HG03280 (cell line): ENCODE data around the gene SHROOM1.

Experiments
- ATAC-seq: cut with Tn5 transposase; IDR thresholded peaks from one replicate; pipeline ENCODE4 v1.9.1; 2021; ENCODE audit warnings: mild to moderate bottlenecking, moderate library complexity; ENCODE audit not compliant: unreplicated experiment

The SHROOM1 gene

DNA sequence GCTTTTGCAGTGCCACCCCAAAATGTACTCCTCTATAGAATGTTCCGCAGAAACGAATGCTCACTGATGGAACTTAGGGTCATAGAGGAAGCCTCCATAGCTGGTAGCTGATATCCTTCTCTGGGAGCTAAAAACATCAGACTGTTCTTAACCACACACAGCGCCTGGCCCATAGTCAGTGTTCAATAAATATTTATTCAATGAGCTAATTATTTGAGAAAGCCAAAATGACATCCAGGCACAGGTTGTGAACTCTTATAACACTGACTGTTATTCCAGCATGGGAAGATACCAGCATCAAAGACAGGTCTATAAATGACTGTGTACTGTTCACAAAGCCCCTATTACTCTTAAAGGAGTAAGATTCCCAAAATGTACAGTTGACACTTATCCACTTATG lies 22.9 kb upstream of the SHROOM1 start:
- no peak for ATAC-seq

DNA sequence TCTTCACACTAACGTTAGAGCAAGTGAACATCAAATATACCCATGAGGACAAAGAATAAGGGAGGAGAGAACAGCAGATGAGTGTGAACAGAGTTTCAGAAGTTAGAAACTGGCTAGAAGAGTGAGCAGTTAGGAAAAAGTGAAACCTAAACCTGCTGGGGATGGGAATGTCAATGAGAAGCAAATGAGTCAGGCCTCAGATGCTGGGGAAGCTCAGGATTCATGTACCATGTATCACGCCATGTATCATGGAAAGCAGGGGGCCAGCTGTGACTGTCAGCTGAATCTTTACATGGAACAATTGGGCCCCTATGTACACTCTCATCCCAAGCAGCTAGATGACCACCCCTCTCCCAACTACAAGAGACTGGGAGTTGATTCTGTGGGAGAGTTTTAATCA lies 19.6 kb upstream of the SHROOM1 start:
- ATAC-seq = no peak

DNA sequence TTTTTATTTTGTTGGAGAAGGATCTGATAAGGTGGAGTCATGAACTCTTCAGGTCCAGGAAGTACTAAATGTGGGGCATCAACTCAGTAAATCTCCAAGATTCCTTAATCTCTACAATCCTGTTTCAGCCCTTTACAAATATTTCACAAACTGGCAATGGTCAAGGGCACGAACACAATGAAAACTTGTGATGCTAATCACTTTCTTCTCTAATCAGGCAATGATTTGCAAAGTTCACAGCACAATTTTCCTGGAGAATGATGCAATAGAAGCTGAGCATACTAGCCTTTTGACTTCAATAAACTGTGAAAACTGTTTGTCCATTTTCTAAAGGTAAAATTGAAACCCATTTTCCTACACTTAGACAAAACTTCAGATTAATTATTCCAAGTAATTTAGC lies 18.9 kb upstream of the SHROOM1 start:
- no peak for ATAC-seq

DNA sequence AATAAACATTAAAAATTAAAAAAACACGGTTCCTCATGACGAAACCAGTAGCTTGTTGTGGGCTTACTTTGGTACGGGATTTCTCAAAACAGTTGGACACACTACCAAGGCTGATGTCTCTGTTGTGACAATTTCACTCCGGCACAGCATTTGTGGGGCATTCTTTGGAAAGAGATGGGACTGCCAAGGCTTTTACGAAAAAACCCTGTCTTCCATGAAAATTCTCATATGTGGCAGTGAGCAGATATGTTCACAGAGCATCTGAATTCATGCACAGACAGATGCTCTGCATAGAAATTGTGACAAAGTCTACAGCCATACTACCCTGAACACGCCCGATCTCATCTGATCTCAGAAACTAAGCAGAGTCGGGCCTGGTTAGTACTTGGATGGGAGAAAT lies 17.8 kb upstream of the SHROOM1 start:
- no peak for ATAC-seq

DNA sequence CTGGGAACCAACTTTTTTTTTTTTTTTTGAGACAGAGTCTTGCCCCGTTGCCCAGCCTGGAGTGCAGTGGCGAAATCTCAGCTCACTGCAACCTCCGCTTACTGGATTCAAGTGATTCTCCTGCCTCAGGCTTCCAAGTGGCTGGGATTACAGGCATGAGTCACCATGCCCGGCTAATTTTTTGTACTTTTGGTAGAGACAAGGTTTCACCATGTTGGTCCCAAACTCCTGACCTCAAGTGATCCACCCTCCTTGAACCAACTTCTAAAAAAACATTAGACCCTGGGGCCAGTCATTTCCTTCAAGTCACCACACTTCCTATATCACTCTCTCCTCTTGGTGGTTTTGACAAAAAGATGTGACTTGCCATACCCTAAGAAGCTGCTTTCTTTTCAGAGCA lies 10.9 kb upstream of the SHROOM1 start:
- ATAC-seq = no peak

DNA sequence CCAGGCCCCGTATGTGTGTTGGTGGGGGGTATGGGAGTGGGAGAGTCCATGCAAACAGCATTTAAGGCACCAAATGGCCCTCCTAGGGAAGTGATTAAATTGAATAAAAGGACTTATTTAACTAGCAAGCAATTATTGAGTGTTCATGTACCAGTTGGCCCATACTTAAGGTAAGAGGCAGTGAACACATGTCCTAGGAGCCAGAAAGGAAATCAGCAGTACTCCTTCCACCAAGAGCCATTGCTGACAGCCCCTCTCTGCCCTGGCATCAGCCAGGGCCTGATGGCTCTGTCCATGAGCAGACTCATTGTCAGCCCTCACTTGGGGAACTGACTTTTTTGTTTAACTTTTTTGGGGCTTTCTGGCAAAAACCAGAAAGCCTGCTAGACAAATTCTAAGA lies 10.4 kb upstream of the SHROOM1 start:
- no peak for ATAC-seq

DNA sequence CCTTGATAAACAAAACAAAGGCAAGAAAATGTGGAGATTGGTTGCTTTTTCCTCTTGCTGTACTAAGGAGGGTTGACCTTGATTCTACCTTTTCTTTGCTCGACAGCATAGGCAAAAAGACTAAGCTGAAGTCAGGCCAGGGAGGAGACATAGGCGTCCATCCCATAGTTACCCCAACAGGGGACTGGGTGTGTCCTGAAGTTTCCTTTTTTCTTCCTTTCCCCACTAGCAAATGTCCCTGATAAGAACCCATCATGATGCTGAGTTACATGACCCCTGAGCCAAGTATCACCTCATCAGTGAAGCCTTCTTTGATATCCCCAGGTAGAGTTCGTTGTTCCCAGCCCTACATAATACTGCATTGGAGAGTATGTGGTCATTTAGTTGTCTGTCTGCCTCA lies 9.9 kb upstream of the SHROOM1 start:
- ATAC-seq = no peak

DNA sequence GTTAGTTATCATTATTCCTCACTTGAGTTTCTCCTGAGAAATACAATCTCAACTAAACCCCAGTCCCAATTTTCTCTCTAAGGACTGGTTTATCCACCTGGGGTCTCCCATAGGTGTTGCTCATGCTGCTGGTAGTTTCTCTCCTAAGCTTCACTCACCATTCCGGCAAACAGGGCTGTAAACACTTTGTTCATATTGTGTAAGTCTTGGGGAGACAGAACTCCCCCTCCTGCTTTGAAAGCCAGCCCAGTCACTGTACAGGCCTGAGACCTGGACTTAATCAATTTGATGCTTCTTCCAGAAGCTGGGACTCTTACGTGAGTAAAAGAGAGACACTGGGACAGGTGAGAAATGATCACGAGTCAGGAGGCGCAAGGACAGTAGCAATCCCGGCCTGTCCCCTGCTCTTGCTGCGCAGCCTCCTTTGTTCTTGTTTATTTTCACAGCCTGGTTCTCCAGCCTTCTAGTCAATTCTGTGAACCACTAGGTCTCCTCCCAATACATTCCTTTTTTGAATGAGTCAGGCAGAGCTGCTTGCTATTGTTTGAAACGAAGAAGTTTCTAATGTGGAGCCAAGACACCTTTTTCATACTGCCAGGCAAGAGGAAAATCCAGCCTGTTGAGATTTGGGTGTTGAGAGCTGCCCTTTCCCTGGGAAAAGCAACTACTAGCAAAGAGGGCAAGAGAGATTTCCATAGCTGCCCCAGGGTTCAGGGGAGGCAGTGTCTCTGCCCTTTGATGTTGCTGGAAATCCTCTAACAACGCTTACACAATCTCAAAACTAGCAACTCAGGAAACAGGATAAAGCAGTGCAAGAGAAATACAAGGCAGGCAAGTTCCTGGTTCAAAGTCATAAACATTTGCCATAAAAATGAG lies 9.2 kb upstream of the SHROOM1 start:
- ATAC-seq = no peak

DNA sequence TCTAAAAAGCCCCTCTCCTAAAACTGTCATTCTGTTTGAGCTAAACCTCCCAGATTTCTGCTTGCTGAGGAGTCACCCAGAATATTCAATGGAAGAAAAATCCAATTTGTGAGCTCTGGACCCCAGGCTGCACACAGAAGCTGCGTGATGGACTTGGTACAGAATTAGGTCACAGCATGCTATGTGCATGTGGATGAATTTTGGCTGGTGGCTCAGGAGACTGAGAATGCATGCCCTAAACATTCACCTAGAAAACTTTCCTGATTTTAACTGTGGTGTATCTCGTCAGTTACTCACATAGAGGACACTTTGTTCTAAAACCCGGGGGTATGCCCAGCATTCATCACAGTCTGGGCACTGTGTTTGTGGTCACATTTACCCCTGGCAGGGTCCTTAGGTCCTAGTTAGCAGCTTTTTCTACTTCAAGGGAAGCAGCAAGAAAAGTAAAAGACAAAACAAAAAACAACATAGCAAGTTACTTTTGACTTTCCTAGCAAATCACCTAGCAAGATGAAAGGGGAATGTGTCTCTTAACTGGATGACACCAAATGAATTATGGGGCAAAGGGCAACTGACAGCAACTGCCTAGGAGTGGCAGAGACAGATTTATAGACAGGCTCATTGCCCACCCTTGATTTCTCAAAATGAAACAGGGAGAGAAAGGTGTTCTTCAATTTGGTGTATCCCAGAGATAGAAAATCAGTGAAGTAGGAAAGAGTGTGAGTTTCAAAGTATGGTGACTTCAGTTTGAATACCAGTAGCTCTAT lies 8.3 kb upstream of the SHROOM1 start:
- ATAC-seq = no peak

DNA sequence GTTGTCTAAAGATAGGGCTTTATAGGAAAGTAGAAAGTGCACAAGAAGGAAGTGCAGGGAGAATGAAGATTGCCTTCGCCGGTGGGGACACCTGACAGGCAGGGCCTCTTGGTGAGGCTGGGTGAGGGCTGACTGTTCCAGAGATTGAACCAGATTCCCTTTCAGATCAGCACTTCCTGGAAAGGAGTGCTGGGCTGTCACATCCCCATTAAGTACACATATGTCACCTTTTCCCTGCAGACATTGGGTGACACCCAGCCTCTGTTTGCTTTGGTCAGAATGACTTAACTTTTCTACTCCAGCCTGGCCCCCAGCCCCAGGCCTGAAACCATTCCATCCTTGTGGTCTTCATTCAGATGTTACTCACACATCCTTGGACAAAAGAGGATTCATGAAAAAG lies 7.4 kb upstream of the SHROOM1 start:
- no peak for ATAC-seq

DNA sequence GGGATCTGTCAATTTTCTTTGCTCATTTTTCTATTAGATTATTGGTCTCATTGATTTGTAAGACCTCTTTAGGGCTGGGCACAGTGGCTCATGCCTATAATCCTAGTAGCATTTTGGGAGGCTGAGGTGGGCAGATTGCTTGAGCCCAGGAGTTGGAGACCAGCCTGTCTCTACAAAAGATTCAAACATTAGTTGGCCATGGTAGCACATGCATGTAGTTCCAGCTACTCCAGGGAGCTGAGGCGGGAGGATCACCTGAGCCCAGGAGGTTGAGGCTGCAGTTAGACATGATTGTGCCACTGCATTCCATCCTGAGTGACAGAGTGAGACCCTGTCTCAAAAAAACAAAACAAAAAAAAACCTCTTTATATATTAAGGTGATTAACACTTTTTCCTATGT lies 6.4 kb upstream of the SHROOM1 start:
- no peak for ATAC-seq

DNA sequence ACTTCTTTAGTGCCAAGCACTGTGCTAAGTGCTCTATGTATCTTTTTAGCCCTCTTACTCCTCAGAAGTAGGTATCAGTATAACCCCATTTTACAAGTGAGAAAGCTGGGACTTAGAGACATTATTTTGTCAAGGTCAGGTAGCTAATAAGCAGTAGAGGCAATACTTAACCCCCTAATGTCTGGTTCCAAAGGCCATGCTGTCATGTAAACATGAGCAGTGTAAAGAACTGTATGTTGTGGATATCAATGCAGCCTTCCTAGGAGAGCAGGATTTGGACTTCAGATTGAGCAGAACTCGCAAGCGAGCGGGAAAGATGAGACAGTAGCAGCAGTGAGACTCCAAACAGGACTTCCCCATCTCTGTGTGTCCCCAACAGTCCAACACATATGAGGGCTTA lies 3.6 kb upstream of the SHROOM1 start:
- no peak for ATAC-seq

DNA sequence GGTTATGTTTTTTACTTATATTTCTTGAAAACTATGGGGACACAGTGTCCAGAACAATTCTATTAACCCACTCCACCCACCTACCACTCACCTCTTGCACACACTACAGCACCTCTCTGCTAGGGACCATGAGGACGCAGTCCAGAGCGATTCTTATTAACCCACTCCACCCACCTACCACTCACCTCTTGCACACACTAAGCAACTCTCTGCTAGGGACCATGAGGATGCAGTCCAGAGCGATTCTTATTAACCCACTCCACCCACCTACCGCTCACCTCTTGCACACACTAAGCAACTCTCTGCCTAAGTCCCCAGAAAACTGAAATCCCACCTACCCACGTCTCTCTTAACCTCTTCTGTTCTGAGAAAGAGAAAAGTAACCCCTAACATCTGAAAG lies 2.2 kb upstream of the SHROOM1 start:
- ATAC-seq = no peak

DNA sequence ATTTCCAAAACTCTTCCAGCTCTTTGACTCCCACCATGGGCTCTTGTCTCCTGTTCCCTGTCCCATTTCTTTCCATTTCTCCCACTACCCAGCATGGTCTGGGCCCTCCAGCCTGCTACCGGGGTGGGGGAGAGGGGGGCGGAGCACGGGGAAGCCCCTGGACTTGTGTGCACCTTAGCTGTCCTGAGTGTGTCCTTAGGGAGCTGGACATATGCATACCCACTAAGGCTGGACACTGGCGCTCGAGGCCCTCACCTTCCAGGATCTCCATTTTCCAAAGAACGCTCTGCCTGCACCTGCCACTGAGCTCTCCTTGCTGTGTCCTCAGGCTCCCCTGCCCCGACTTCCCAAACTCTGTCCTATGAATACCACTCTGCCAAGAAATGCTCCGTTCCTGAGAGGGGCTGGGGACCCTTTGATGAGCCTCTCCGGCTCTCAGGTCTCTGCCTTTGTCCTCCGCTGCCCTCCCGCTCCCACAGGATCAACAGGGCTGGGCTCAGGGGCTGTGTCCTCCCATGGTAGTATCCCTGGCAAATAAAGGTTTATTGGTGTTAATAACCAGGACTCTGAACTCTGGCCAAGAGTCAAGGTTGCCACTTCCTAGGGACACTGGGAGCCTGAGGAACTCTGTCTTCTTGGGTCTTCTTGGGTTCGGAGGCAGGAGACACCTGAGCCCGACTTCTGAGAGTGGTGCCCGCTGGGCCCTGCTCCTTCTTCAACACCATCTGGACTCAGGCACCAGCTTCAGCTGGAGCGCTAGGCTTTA lies 831 bp upstream of the SHROOM1 start:
- no peak for ATAC-seq

DNA sequence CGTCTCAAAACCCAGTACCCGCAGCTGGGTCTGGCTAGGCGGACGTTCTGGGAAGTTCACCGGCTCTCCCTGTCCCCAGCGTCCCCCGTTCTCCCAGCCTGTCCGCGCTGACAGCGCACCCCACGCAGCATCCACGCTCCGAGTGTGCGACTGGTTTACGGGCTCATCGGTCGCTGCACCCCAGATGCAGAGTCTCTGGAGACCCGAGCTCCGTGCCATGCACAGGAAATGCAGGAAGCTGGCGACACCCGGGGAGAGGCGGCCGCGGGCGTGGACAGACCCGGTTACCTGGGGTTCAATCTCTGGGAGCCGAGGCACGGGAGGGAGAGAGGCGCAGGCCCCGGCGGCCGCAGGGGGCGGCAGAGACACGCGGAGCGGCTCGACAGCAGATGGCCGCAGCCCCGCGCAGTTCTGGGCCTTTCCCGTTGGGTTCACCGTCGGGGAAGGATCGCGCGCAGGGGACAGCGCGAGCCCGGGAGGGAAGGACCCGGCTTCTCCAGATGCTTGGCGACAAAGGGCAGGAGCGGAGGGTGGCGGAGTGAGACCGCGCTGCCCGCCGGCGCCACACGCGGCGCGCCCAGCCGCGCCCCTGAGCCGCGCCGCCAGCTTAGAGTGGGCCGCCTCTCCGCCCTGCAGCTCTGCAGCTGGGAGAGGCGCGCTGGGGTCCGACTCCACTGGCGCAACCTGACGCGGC lies 558 bp downstream of the SHROOM1 start:
- peak; percentile 77 for ATAC-seq

DNA sequence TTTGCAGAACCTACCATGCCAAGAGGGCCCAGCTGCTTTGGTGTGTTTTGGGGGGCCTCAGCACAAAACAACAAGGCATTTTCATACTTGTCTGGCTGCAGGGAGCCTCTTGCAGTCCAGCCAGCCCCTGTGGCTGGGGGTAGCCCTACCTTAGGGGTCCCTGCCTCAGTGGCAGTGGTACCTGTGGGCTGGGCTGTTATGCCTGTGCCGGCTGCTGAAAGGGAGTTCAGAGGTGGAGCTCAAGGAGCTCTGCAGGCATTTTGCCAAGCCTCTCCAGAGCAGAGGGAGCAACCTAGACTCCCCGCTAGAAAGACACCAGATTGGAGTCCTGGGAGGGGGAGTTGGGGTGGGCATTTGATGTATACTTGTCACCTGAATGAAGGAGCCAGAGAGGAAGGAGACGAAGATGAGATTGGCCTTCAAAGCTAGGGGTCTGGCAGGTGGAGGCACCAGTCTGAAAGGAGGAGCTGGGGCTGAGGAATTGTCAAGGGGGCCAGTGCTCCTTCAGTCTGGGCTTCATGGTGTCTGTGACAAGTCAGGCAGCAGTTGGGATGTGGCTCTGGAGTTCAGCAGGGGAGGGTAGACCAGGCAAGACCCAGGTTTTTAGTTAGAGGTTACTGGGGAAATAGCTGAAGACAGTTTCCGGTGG lies 1.5 kb downstream of the SHROOM1 start:
- ATAC-seq = no peak

DNA sequence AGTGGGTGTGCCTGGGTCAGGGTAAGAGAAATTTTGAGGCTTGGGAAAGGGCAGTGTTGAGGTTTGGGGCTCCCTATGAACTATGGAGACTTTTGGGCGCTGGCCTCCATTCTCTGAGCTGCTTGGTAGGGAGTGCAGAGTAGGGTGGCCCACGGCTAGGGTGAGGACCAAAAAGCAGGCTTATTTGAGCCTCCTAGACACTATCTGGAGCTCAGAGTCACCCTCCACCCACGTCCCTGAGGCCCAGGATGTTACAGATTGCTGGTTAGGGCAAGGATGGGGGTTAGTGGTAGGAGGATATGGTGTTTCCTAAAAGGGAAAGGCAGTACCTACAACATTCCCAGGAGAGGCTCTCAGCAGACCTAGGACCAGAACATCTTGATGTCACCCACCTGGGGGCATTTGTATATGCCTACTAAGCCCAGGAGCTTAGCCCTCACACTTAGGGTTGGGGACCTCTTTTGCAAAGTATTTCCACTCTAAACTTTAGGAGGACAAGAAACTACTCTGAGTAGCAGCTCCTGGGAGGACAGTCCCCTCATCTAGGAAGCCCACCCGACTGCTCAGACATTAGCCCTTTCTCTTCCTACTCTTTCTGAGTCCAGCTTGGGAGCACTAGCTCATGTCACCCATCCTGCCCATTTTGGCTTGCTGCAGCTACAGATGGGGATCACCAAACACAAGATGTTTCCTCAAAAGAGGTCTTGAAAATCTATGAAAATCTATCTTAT lies 2.3 kb downstream of the SHROOM1 start:
- ATAC-seq = no peak

DNA sequence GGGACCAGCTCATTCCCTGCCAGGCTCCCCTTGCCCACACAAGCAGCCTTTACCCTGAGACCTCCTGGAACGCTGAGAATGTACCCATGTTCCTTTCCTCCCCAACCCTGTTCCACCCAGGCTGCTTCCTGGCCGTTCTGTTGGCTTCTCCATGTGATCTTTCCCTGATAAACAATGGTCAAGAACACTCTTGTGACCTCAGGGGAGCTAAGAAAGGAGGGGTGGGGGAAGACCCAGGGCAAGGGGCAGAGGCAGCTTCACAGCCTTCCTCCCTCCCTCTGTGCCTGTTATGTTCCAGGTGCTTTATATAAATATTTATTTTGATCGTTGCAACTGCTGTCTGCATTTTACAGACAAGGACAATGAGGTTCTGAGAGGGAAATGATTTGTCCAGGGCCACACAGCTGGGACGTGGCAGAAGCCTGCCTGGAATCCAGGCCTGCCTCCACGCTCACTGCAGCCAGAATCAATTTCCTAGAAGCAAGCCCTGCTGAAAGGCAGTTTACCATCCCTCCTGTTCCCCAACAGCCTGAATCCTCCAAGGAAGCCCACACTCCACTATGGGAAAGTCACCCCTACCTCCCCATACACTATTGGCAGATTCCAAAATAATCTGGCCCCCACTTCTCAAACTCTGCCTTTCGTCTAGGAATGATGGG lies 3.9 kb downstream of the SHROOM1 start:
- no peak for ATAC-seq

DNA sequence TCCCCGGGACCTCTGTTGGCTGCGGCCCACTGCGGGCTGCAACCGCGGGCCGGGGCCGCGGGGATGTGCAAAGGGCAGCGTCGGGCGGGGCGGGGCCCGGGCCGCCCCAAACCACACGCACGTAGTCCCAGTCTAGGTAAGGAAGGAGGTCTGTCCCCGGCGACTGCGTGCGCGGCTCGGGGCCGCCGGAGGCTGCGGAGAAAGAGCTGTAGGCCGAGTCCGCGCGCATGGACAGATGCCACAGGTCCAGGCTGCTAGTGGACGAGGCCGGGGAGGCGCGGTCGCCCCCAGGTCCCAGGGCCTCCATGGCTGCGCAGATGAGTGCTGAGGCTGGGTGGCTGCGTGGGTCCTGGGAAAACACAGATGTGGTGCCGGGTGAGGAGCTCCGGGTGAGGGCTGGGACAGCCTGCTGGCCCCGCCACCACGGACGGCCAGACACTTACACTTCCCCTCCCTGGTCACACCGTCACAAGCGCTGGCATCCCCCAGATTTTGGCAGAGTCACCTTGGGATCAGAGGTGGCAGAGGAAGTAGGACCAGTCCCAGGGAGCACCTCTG lies 4.5 kb downstream of the SHROOM1 start:
- ATAC-seq = no peak
